ELR (cell line): ENCODE results near the gene PTPN11.
"Not testable (repeated sequence)": the region's sequence is repeated elsewhere in the genome, so short reads cannot be mapped to it uniquely, and the experiment has no call there.

Source experiments
- DNase-seq: peaks from one replicate; pipeline ENCODE4 v3.0.0-alpha.2; 2015; ENCODE audit warnings: low read depth

The PTPN11 gene

DNA sequence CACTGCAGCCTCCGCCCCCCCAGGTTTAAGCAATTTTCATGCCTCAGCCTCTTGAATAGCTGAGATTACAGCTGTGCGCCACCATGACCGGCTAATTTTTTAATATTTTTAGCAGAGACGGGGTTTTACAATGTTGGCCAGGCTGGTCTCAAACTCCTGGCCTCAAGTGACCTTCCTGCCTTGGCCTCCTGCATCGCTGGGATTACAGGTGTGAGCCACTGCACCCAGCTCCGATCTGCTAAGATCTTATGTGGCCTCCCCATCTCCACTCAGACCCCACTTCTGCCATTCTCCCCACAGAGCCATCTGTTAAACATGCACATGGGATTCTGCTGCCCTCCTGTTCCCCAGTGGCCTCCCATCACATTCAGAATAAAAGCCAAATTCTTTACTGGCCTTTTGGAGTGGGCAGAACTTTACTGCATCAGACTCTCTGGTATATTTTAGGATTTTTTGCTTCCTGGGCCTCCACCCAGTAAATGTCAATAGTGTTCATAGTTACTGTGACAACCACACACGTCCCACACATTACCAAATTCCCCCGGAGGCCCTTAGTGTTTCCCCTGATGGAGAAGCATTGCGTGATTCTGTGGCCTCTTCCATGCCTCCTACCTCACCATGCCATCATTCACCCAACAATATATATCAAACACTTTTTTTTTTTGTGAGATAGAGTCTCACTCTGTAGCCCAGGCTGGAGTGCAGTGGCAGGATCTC is 96.3 kb downstream of the PTPN11 start:
- DNase-seq: no peak

DNA sequence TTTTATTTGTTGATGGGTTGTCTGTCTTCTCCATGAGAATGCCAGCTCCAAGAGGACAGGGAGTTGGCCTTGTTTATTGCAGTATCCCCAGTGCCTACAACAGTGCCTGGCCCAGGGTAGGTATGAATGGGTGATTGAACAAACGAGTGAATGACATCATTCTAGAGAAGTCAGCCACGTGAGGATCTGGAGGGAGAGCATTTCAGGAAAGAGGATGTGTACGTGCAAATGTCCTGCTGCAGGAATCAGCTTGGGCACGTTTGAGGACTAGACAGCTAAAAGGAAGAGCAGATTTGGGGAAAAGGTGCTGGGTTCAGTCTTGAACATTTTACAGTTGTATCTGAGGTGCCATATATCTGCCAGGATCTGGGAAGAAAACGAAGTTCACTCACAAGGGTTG is 97.1 kb downstream of the PTPN11 start:
- no peak for DNase-seq

DNA sequence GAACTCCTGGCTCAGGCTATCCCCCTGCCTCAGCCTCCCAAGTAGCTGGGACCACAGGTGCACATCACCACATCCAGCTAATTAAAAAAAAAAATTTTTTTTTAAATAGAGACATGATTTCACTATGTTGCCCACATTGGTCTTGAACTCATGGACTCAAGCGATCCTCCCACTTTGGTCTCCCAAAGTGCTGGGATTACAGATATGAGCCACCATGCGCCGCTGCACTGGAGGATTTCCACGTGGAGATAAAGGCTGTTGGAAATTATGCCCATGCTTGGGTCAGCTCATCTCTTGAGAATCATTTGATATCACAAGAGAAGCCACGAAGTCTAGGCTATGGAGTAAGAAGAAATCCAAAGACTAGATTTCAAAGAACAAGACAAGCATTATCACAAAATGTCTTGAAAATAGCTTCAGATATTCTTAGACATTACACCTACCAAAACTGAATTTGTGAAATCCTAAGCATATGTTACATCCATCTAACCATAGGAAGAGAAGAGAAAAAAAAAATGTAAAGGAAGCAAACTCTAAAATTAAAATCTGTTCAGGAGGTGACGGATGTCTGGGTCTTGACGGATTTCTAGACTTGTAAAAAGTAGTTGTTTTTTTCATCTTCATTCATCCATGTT is 99.1 kb downstream of the PTPN11 start:
- no peak for DNase-seq

DNA sequence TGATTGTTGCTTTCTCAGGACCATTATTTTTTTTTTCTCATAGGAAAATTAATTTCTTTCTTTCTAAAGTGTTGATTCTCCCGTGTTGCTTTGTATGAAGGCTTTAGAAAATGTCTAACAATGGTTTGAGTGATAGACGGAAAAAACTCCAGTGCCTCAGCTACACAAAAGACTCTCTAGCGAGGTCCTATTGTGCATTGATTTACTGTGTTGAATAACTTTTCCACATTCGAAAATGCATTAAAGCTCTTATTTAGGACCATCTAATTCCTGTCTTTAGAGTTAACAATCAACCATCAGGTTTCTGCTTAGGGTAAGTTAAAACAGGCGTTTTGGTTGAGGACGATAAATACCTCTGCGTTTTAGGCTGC is 99.6 kb downstream of the PTPN11 start:
- DNase-seq: no peak

DNA sequence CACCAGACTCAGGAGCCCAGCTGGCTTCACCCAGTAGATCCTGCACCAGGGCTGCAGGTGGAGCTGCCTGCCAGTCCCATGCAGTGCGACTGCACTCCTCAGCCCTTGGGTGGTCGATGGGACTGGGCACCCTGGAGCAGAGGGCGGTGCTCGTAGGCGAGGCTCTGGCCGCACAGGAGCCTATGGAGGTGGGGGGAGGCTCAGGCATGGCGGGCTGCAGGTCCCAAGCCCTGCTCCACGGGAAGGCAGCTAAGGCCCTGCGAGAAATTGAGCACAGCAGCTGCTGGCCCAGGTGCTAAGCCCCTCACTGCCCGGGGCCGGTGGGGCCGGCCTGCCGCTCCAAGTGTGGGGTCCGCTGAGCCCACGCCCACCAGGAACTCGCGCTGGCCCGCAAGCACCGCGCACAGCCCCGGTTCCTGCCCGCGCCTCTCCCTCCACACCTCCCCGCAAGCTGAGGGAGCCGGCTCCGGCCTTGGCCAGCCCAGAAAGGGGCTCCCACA is 101.1 kb downstream of the PTPN11 start:
- not testable (repeated sequence) for DNase-seq

DNA sequence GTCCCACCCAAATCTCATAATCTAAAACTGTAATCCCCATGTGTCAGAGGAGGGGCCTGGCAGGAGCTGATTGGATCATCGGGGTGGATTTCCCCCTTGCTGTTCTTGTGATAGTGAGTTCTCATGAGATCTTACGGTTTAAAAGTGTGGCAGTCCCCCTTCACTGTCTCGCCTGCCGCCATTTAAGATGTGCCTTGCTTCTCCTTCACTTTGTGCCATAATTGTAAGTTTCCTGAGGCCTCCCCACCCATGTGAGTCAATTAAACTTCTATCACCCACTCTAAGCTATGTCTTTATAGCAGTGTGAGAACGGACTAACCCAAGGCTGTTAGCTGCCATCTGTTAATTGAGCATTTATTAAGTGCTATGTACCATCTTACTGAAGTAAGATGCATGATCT is 105.1 kb downstream of the PTPN11 start:
- DNase-seq: no peak

DNA sequence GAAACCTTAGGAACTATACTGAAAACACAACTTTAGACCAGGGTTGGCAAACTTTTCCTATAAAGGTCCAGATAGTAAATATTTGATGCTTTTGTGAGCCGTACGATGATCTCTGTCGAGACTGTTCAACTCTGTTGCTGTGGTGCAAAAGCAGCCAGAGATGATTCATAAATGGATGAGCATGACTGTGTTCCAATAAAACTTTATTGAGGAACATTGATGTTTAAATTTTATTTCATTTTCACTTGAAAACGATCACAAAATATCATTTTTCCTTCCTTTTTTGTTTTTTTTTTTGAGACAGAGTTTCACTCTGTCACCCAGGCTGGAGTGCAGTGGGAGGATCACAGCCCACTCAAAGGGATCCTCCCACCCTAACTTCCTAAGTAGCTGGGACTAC is 105.5 kb downstream of the PTPN11 start:
- no peak for DNase-seq

DNA sequence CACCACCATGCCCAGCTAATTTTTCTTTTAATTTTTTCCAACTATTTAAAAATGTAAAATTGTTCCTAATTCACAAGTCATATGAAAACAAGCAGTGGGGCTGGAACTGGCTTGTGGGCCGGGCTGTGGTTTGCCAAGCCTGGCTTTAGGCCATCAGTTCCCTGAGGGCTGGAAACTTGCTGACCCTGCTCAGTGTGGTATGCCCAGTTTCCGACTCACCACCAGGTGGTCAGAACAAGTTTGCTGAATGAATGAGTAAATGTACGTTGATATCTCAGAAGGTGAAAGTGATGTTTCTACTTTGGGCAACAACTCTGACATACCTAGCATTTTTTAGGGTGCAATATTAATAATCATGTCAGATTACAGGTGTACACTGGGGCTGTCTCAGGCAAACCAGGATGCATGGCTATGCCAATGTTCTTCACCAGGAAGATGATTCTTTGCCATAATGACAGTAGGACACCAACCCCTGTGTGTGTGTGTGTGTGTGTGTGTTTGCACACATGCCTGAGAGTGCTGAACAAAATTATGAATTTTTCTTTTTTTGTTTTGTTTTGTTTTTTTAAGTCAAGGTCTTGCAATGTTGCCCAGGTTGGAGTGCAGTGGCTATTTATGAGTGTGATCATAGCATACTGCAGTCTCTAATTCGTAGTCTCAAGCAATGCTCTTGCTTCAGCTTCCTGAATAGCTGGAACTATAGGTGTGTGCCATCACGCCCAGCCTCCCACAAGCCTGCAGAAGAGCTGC is 106.1 kb downstream of the PTPN11 start:
- DNase-seq: peak; percentile 62

DNA sequence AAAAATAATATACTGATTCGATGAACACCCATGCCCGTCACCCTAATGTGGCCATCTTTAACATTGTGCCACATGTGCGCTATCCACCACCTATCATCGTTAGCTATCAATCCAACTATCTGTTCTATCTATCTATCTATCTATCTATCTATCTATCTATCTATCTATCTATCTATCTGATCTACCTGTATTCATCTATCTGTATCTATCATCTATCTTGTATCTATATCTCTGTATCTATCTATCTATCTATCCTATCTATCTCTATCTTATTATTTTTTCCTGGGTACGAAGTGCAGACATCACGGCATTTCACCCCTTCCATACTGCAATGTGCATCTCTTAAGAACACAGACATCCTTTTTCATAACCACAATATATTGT is 106.7 kb downstream of the PTPN11 start:
- DNase-seq: no peak

DNA sequence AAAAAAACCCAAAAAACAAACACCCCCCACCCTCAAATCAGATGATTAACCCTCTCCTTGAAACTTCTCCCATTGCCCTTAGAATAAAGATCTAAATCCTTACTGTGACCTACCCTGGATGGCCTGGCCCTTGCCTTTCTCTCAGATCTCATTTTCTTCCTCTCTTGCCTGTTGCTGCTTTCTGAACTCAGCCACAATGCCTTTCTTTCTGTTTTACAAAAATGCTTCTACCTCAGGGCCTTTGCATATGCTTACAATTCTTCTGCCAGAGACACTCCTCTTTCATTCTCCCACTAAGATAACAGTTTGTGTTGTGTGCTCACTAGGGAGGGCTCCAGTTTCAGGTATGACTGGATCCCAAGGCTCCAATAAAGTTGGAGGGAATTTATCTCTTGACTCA is 108.3 kb downstream of the PTPN11 start:
- DNase-seq: no peak

DNA sequence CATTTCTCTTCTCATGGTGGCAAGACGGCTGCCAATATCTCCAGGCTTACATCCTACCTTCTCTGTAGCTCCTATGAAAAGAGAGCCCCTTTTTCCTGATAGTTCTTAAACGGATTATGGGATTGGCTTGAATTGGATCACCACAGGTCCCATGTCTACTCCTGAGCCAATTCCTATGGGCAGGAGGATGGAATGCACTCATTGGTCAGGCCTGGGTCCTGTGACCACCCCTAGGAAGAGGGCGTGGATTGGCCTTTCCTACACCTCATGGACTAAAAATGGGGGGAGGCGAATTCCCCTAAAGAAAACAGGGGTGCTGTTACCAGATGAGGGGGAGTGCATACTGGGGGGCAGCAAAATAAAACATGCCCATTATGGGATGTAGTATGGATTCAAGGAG is 108.8 kb downstream of the PTPN11 start:
- DNase-seq: no peak

DNA sequence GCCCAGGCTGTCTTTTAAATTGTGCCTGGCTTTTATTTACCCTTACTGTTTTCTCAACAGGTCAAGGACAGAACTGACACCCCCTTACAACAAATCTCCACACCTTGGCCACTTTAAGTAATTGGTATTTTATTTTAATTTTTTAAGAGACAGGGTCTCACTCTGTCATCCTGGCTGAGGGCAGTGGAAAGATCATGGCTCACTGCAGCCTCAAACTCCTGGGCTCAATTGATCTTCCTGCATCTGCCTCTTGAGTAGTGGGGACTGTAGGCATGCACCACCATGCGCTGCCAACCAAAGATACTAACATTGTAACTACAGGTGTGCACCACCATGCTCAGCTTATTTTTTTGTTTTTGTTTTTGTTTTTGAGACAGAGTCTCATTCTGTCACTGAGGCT is 109.8 kb downstream of the PTPN11 start:
- no peak for DNase-seq

DNA sequence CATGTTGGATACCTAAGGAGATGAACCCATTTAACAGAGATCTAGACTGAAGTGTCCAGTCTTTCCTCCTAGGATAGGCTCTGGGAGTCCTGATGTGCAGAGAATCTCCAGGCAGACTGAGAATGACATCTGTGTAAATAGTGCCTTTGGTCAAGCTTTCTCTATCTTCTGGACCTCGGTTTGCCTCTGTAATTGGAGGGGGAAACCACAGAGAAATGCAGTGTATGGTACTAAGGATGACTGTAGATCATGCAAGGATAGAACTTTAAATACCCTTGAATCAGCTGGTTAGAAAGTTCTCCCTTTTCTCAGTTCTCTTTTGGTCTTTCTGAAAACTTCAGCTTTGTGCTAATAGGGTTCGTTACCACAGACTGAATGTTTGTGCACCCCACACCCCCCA is 112.2 kb downstream of the PTPN11 start:
- no peak for DNase-seq

DNA sequence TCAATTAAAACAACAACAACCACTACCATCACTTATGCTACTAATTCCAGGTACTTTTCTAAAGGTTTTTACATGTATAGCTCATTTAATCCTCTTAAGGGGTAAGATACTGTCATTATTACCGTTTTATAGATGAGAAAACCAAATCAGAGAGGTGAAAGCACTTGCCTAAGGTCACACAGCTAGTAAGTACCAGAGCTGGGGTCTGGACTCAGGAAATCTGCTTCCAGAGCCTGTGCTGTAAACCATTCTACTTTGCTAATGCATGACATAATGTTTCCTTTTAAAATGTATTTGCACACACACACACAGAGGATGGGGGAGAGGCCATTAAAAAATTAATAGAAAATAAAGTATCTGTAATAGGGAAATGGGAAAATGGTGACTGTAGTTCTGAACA is 113.4 kb downstream of the PTPN11 start:
- DNase-seq: no peak

DNA sequence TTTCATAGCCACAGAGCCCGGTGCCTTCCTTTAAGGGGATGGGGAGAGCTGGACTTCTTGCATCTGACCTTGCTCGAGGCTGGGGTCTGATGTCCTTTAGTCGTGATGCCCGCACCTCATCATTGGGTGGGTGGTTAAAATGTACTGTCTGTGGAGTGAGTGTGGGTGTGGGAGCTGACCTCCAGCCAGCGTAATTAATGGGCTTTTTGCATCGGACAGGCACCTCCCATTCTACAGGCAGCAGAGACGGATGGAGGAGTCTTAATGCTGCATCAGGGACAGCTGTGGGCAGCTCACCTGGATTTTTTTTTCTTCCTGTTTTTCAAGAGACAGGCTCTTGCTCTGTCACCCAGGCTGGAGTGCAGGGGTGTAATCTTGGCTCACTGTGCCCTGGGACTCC is 114.8 kb downstream of the PTPN11 start:
- no peak for DNase-seq

DNA sequence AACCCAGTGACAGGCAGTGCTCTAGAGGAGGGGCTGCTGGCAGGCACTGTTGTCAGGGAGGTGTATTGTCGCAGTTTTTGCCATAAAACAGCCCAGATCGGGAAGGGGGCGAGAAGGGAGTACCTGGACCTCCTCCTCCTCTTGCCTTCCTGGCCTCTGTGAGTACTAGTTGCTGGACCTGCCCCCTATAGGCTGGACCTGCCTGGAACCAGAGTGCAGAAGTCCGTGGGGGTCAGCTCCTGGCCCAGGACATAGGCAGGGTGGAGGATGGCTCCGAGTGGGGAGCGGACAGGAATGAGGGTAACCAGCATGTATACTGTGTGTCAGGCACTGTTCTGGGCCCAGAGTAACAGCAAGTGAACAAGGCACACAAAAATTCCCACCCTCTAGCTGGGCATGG is 116.3 kb downstream of the PTPN11 start:
- no peak for DNase-seq

DNA sequence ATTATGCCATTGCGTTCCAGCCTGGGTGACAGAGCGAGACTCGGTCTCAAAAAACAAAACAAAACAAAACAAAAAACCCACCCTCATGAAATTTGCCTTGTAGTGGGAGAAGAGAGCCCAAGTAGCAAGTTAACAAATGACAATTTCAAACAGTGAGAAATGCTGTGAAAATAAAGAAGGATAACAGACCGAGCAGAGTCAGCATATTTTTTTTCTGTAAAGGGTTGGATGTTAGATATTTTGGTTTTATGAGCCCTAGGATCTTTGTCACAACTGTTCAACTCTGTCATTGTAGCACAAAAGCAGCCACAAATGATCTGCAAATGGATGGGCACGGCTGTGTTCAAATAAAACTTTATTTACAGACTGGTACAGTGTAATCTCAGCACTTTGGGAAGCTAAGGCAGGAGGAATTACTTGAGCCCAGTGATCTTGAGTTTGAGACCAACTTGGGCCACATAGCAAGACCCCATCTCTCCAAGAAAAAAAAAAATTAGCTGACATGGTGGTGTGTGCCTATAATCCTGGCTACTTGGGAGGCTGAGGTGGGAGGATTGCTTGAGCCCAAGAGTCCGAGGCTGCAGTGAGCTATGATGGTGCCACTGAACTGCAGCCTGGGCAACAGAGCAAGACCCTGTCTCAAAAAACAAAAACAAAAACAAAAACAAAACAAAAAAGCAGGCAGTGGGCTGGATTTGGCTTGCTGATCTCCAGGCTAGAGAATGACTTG is 117.1 kb downstream of the PTPN11 start:
- no peak for DNase-seq

DNA sequence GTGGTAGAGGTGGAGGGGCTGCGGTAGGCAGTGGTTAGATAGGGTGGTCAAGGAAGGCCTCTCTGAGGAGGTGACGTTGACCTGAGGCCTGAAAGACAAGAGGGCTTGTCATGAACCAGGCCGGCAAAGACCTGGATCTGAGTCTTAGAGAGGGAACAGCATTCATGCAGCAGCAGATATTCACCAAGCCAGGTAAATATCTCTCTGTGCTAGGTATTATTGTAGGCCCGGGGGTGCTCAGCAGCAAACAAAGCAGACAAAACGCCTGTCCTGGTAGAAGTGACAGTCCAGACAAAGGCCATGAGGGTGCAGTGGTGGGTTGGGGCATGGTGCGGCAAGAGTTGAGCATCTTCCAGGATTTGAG is 117.6 kb downstream of the PTPN11 start:
- no peak for DNase-seq

DNA sequence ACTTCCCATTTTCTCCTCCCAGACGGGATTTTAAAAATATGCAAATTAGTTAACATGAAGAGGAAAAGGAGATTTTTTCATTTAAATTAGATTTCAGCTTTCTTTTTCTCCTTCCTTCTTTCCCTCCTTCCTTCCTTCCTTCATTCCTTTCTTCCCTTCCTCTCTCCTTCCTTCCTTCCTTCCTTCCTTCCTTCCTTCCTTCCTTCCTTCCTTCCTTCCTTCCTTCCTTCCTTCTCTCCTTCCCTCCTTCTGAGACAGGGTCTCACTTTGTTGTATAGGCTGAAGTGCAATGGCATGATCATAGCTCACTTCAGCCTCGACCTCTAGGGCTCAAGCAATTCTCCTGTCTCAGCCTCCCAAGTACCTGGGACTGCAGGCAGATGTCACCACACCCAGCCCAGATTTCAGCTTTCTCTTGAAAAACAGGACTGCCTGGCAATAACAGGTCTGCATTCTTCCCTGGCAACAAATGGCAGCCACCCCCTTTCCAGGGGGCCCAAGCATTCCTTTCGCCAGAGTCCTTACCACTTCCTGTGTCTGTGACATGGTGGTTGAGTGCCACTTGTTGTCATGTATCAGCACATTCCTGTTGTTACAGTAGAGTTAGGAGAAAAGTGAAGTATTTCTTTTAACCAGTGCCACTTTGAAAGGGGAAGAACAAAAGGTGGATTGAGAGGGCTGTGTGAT is 119.1 kb downstream of the PTPN11 start:
- peak; percentile 60 for DNase-seq

DNA sequence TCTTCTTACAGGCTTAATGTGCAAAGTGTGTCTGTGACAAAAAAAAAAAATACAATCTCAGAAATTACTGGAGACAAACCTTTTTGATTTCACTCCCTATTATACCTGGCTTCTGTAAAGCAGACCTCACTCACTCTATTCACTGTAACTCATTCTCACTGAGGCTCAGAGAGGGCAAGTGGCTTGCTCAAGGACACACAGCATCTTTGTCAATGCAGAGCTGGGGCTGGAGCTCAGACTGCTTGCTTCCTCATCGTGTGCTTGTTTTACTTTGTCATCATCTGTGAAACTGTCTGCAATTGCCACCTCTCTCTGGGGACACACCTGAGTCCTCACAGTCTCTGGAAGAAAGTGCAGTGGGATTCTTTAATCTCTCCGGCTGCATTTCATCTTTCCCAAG is 120.0 kb downstream of the PTPN11 start:
- no peak for DNase-seq

DNA sequence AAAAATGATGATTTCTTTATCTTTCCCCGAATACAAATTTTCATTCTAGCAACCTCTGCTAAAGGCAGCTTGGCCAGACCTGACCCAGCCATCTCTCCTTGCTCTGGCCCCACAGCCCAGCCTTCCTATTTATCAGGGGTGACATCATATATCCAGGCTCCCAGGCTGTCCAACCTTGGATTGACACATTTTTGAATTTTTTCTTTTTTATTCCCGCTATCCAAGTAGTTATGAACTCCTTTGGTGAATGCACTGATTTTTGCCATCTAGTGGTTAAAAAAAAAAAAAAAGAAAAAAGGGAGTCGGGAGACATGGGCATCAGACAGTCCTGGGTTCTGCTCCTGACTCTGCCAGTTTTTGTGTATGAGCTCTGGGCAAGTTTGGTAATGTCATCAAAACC is 120.5 kb downstream of the PTPN11 start:
- DNase-seq: peak; percentile 32

DNA sequence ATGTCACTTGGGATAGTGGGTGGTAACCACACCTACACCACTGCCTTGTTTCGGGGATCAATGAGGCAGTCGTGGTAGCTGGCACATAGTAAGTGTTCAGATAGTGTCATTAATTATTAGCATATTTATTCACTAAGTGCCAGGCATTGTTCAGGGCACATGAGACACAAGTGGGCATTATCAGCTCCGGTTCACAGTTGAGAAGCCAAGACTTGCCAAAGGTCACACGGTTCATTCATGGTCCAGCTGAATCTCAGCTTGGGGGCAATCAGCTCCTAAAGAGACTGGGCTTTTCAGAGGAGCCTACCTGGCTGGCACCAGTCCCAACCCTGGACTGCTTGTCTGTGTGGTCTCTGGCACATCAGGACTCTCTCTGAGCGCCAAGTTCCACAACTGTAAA is 121.3 kb downstream of the PTPN11 start:
- DNase-seq: no peak
